OCI-LY7 (cell line): ENCODE data around the gene ZMAT5. TPM values are rescaled to one million over a fixed set of nuclear protein-coding genes. Genes with fewer than 3 reads are reported as not detected.

Experiments used
- BruUV-seq: library from RNA; stranded (reverse); fragments of 400-500 nt; replicated peaks from 2 replicates; lab custom pipeline; 2021; lab: Mats Ljungman, UMichigan
- CTCF ChIA-PET: fragments of 300-600 bp; sonication (Branson Sonifier 250); formaldehyde crosslinking; loops from one replicate; lab custom pipeline; 2022; ENCODE audit warnings: antibody characterized with exemption; ENCODE audit not compliant: unreplicated experiment; lab: Charles Lee
- POLR2A ChIA-PET: fragments of 300-600 bp; sonication (Branson Sonifier 250); formaldehyde crosslinking; loops from one replicate; lab custom pipeline; 2022; ENCODE audit warnings: antibody characterized with exemption; lab: Charles Lee
- DNase-seq: peaks from one replicate; pipeline ENCODE4 v3.0.0-alpha.2; 2015; ENCODE audit warnings: low spot score
- H2AFZ ChIP-seq: fragments of 200-600 bp; sonication (generic), shearing (Covaris generic); 2 replicates; pipeline ENCODE4 v1.6.1; 2014; ENCODE audit warnings: mild to moderate bottlenecking, antibody characterized with exemption, low read length, moderate library complexity
- H3K27ac ChIP-seq: fragments of 200-600 bp; sonication (generic); 2 replicates; pipeline ENCODE4 v1.5.1; 2014; ENCODE audit warnings: mixed run types, low read depth, mild to moderate bottlenecking, moderate library complexity, low read length, inconsistent platforms; ENCODE audit not compliant: poor library complexity, severe bottlenecking
- H3K36me3 ChIP-seq: fragments of 200-600 bp; sonication (generic); 2 replicates; pipeline ENCODE4 v1.6.1; 2014; ENCODE audit warnings: mild to moderate bottlenecking, antibody characterized with exemption, low read length, moderate library complexity, mixed read lengths; ENCODE audit not compliant: insufficient read depth
- H3K4me1 ChIP-seq: fragments of 200-600 bp; sonication (generic); 2 replicates; pipeline ENCODE4 v1.5.1; 2014; ENCODE audit warnings: mild to moderate bottlenecking, low read length; ENCODE audit not compliant: insufficient read depth, poor library complexity, severe bottlenecking
- H3K4me2 ChIP-seq: fragments of 200-600 bp; sonication (generic); 2 replicates; pipeline ENCODE4 v1.6.1; 2014; ENCODE audit warnings: mild to moderate bottlenecking, low read length
- H3K4me3 ChIP-seq: fragments of 200-600 bp; sonication (generic); 2 replicates; pipeline ENCODE4 v1.5.1; 2014; ENCODE audit warnings: mild to moderate bottlenecking, low read depth, low read length; ENCODE audit not compliant: poor library complexity, severe bottlenecking
- H3K79me2 ChIP-seq: fragments of 200-600 bp; sonication (generic); 2 replicates; pipeline ENCODE4 v1.6.1; 2016; ENCODE audit warnings: low read depth, mild to moderate bottlenecking, low read length, moderate library complexity, mixed read lengths; ENCODE audit not compliant: insufficient read depth
- H3K9me2 ChIP-seq: fragments of 200-600 bp; sonication (generic); 2 replicates; pipeline ENCODE4 v1.6.1; 2016; ENCODE audit warnings: mild to moderate bottlenecking, low read length, mixed read lengths; ENCODE audit not compliant: insufficient read depth
- H3K9me3 ChIP-seq: fragments of 200-600 bp; sonication (generic); 2 replicates; pipeline ENCODE4 v1.6.1; 2014; ENCODE audit warnings: mild to moderate bottlenecking, mixed run types, low read length, mixed read lengths
- H4K20me1 ChIP-seq: fragments of 200-600 bp; sonication (generic); 2 replicates; pipeline ENCODE4 v1.6.1; 2014; ENCODE audit warnings: mild to moderate bottlenecking, antibody characterized with exemption, low read length, moderate library complexity, mixed read lengths; ENCODE audit not compliant: insufficient read depth
- CTCF ChIP-seq: fragments of 200-600 bp; sonication (generic); conservative IDR thresholded peaks from 2 replicates; pipeline ENCODE4 v1.5.1; 2014; ENCODE audit warnings: mild to moderate bottlenecking, antibody characterized with exemption, low read length, moderate library complexity, mixed read lengths
- EZH2phosphoT487 ChIP-seq: fragments of 200-600 bp; sonication (generic); IDR thresholded peaks from 2 replicates; pipeline ENCODE4 v1.6.1; 2018; ENCODE audit warnings: low read depth, borderline replicate concordance, mild to moderate bottlenecking, mixed run types, antibody characterized with exemption, low read length, moderate library complexity, mixed read lengths
- intact Hi-C: fragments of 100-400 bp; cut with micrococcal nuclease; formaldehyde crosslinking; loops from one replicate; pipeline ENCODE4 v1.10.0; 2022; ENCODE audit not compliant: unreplicated experiment
- total RNA-seq, 2 experiments: library from RNA; depleted of rRNA in 1 of 2; stranded (reverse); fragments of >200 nt in 1 of 2; shearing (Covaris generic) in 1 of 2; gene quantifications; 2 replicates each; pipeline ENCODE4 v1.2.3, GENCODE V29; 2014 to 2022

The ZMAT5 gene
- total RNA-seq, 2 experiments from 2014 or later: 19.1 to 21.2 TPM

- DNase-seq: no peak
- Histone ChIP-seq H2AFZ (no peak overlapping the region), H3K4me2 (no peak overlapping the region), H3K4me1 (no peaks in the 10 kb centered on the region), H3K4me3 (no peak overlapping the region), H4K20me1 (no peaks in the 10 kb centered on the region), H3K9me3 (no peaks in the 10 kb centered on the region), H3K36me3 (no peaks in the 10 kb centered on the region), H3K79me2 (no peaks in the 10 kb centered on the region), H3K27ac (no peak overlapping the region), H3K9me2 (no peaks in the 10 kb centered on the region)
- intact Hi-C loops: no loop called here
- no TSS peak for BruUV-seq
- ChIA-PET CTCF (no interaction called here), POLR2A (no interaction called here)
- TF ChIP-seq CTCF: no peak
- no peak for TF ChIP-seq EZH2phosphoT487
Observed at GRCh38 chr22:29720811-29721323, 45.9 kb downstream of the ZMAT5 start.

GRCh38 chr22:29719899-29720645 is 46.7 kb downstream of the ZMAT5 start, which contains the start of gene CABP7:
TSS of gene CABP7 (plus strand) at chr22:29720003. CDS start at chr22:29720425, 422 bp downstream.
- Histone ChIP-seq H2AFZ (no peak within 1 kb of the TSS), H3K4me1 (no peaks in the 10 kb centered on the region), H3K79me2 (no peaks in the 10 kb centered on the region), H4K20me1 (no peaks in the 10 kb centered on the region), H3K9me3 (no peaks in the 10 kb centered on the region), H3K4me2 (no peak within 1 kb of the TSS), H3K4me3 (no peak within 1 kb of the TSS), H3K27ac (no peak within 1 kb of the TSS), H3K36me3 (no peaks in the 10 kb centered on the region), H3K9me2 (no peaks in the 10 kb centered on the region)
- TF ChIP-seq EZH2phosphoT487 (no peak), CTCF (no peak)
- intact Hi-C loops: no loop called here
- DNase-seq: no peak
- BruUV-seq: no TSS peak
- ChIA-PET CTCF (no interaction called here), POLR2A (no interaction called here)
